AG09319 (cell line): ENCODE measurements around the gene CCDC33.

Source experiments
- DNase-seq: peaks from one replicate; pipeline ENCODE4 v3.0.0-alpha.2; 2010; ENCODE audit warnings: low read depth; ENCODE audit errors: extremely low read depth
- TF ChIP-seq, protein P1 (sequence below): IDR thresholded peaks from 2 replicates; pipeline ENCODE4 v1.5.1; 2011; ENCODE audit warnings: low read depth, mild to moderate bottlenecking, inconsistent platforms, low read length, moderate library complexity

The CCDC33 gene

GRCh38 chr15:74384566-74384880 lies 148.4 kb downstream of the CCDC33 start:
- no peak for DNase-seq
- TF ChIP-seq, protein P1, sequence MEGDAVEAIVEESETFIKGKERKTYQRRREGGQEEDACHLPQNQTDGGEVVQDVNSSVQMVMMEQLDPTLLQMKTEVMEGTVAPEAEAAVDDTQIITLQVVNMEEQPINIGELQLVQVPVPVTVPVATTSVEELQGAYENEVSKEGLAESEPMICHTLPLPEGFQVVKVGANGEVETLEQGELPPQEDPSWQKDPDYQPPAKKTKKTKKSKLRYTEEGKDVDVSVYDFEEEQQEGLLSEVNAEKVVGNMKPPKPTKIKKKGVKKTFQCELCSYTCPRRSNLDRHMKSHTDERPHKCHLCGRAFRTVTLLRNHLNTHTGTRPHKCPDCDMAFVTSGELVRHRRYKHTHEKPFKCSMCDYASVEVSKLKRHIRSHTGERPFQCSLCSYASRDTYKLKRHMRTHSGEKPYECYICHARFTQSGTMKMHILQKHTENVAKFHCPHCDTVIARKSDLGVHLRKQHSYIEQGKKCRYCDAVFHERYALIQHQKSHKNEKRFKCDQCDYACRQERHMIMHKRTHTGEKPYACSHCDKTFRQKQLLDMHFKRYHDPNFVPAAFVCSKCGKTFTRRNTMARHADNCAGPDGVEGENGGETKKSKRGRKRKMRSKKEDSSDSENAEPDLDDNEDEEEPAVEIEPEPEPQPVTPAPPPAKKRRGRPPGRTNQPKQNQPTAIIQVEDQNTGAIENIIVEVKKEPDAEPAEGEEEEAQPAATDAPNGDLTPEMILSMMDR, result no peak

DNA sequence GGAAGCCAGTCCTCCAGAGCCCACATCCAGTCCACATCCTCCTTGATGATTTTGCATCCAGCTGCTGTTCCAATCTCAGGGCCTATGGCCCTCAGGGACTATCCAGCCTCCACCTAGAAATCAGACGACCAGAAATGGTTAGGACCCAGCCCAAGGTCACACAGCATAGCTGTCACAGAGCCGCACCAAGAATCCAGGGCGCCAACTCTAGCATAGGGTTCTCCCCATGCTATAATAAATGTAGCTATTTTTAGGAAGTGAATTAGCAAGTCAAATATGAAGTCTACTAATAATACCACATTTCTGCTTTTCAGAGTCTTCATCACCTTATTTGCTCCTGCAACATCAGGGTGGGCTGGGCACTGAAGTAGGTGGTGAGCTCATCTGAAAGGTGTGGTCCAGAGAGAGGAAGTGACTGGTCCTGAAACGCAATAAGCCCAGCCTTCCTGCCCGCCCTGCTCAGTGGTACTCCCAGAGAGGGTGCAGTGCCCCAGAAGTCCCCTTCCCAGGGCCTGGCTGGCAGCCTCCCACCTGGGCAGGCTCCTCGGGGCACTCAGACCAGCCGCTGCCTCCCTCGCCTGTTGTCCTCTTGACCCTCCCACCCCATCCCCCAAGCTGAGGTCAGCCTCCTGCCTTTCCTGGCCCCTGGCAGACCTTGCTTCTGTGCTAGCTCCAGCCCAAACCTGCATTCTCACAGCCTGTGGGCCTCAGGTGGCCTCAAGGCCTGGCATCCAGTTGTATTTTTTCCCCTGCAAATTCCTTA lies 148.9 kb downstream of the CCDC33 start:
- DNase-seq, result no peak
- TF ChIP-seq, protein P1, result no peak

DNA sequence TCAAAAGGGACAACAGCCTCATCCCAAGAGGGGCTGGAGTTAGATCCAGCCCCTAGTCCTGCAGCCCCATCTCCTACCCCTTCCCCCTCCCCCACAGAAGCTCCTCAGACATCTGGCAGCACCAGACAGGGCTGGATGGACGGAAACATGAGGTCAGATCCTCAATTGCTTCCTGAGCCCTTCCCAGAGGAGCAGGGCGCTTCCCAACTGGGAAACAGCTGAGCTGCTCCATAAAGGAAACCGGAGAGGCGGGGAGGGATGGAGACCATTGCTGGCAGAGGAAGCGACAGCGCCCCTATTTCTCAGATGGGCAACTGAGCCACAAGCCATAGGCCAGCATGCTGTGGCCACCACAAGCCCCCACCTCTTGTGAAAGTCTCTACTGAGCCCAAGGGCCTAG lies 149.6 kb downstream of the CCDC33 start:
- TF ChIP-seq, protein P1, result no peak
- no peak for DNase-seq
